Endothelial cell of umbilical vein (primary cell): ENCODE data around the gene CHD6. TPM values are rescaled to one million over a fixed set of nuclear protein-coding genes. Genes with fewer than 3 reads are reported as not detected.

Source experiments
- BruUV-seq: library from RNA; stranded (reverse); fragments of 400-500 nt; replicated peaks from 2 replicates; lab custom pipeline; 2021; lab: Mats Ljungman, UMichigan
- CTCF ChIA-PET: fragments of 300-600, 350-600 bp; sonication (Branson Sonifier 250); formaldehyde crosslinking; loops from one replicate; lab custom pipeline; 2021; ENCODE audit warnings: antibody characterized with exemption, inconsistent platforms; lab: Charles Lee
- POLR2A ChIA-PET: fragments of 300-600, 350-600 bp; sonication (Branson Sonifier 250); formaldehyde crosslinking; loops from one replicate; lab custom pipeline; 2021; ENCODE audit warnings: antibody characterized with exemption, inconsistent platforms; lab: Charles Lee
- DNase-seq: peaks from one replicate; pipeline ENCODE4 v3.0.0-alpha.2; 2011; ENCODE audit warnings: low read depth, low spot score
- FAIRE-seq: peaks from 2 replicates; lab custom pipeline; 2011; peaks lifted over from hg19 to GRCh38; lab: Jason Lieb, UNC
- H2AFZ ChIP-seq: 2 replicates; pipeline ENCODE4 v1.6.0; 2012; ENCODE audit warnings: low read depth, low read length, control low read depth, inconsistent platforms
- H3K27ac ChIP-seq: 2 replicates; pipeline ENCODE4 v1.5.1; 2011; ENCODE audit warnings: low read depth, mild to moderate bottlenecking, control low read depth, low read length, moderate library complexity; ENCODE audit not compliant: insufficient read depth
- H3K27me3 ChIP-seq, 2 experiments: 2 replicates each; pipeline versions ENCODE4 v1.6.0 to v1.6.1; 2011; ENCODE audit warnings: low read length in 2 of 2, mixed read lengths in 1 of 2; ENCODE audit not compliant: control insufficient read depth in 2 of 2, insufficient read depth in 2 of 2
- H3K36me3 ChIP-seq, 2 experiments: 2 replicates in 1 of 2; 3 replicates in 1 of 2; pipeline ENCODE4 v1.5.1; 2011; ENCODE audit warnings: low read length in 2 of 2, mild to moderate bottlenecking in 1 of 2, moderate library complexity in 1 of 2; ENCODE audit not compliant: control insufficient read depth in 2 of 2, insufficient read depth in 2 of 2; ENCODE audit errors: extremely low read depth in 1 of 2
- H3K4me1 ChIP-seq: 3 replicates; pipeline ENCODE4 v1.5.1; 2011; ENCODE audit warnings: mild to moderate bottlenecking, low read length; ENCODE audit not compliant: control insufficient read depth, insufficient read depth; ENCODE audit errors: extremely low read depth
- H3K4me2 ChIP-seq: 2 replicates; pipeline ENCODE4 v1.6.1; 2011; ENCODE audit warnings: low read length, control low read depth, mixed read lengths; ENCODE audit not compliant: insufficient read depth
- H3K4me3 ChIP-seq, 3 experiments: fragments of 200-600 bp in 1 of 3; sonication (generic), shearing (Covaris generic) in 1 of 3; replicated peaks in 1 of 3; 2 replicates each; pipeline ENCODE4 v1.5.1; 2011 to 2016; ENCODE audit warnings: control low read depth in 3 of 3, low read length in 3 of 3, mild to moderate bottlenecking in 2 of 3, inconsistent platforms in 1 of 3, low read depth in 1 of 3, moderate library complexity in 1 of 3; ENCODE audit not compliant: insufficient read depth in 1 of 3
- H3K79me2 ChIP-seq: 2 replicates; pipeline ENCODE4 v1.6.0; 2012; ENCODE audit warnings: low read length, inconsistent platforms; ENCODE audit not compliant: control insufficient read depth, insufficient read depth
- H3K9ac ChIP-seq: replicated peaks from 2 replicates; pipeline ENCODE3; 2011; ENCODE audit warnings: low read length, control low read depth; ENCODE audit not compliant: insufficient read depth; ENCODE audit errors: extremely low read depth
- H3K9me1 ChIP-seq: replicated peaks from 3 replicates; pipeline ENCODE4 v1.6.0; 2011; ENCODE audit warnings: mild to moderate bottlenecking, low read length; ENCODE audit not compliant: control insufficient read depth, insufficient read depth; ENCODE audit errors: extremely low read depth
- H3K9me3 ChIP-seq: replicated peaks from 2 replicates; pipeline ENCODE4 v1.5.1; 2012; ENCODE audit warnings: low read length, inconsistent platforms; ENCODE audit not compliant: control insufficient read depth, insufficient read depth
- H4K20me1 ChIP-seq: replicated peaks from 2 replicates; pipeline ENCODE3; 2011; ENCODE audit warnings: mild to moderate bottlenecking, low read length; ENCODE audit not compliant: control insufficient read depth, insufficient read depth; ENCODE audit errors: extremely low read depth
- EZH2 ChIP-seq: IDR thresholded peaks from 2 replicates; pipeline ENCODE4 v1.6.1; 2012; ENCODE audit warnings: borderline replicate concordance, low read depth, mild to moderate bottlenecking, moderate library complexity, low read length, inconsistent platforms; ENCODE audit not compliant: severe bottlenecking
- FOS ChIP-seq: IDR thresholded peaks from 2 replicates; pipeline ENCODE4 v1.6.1; 2011; ENCODE audit warnings: mild to moderate bottlenecking, low read length, moderate library complexity, borderline replicate concordance; ENCODE audit not compliant: insufficient read depth
- GATA2 ChIP-seq: IDR thresholded peaks from 2 replicates; pipeline ENCODE4 v1.7.0; 2011; ENCODE audit warnings: low read depth, mild to moderate bottlenecking, moderate library complexity, mixed read lengths, low read length; ENCODE audit not compliant: insufficient read length, insufficient read depth
- JUN ChIP-seq: IDR thresholded peaks from 2 replicates; pipeline ENCODE4 v1.6.1; 2011; ENCODE audit warnings: borderline replicate concordance, low read depth; ENCODE audit not compliant: insufficient read length, insufficient read depth
- MYC ChIP-seq: IDR thresholded peaks from one replicate; pipeline ENCODE4 v1.6.1; 2011; ENCODE audit warnings: mild to moderate bottlenecking, low read depth, low read length
- POLR2A ChIP-seq: IDR thresholded peaks from 2 replicates; pipeline ENCODE4 v1.6.1; 2012; ENCODE audit warnings: low read depth, mild to moderate bottlenecking, control low read depth, low read length
- POLR2AphosphoS5 ChIP-seq: IDR thresholded peaks from 2 replicates; pipeline ENCODE4 v1.6.1; 2012; ENCODE audit warnings: low read depth, mild to moderate bottlenecking, control low read depth, low read length, moderate library complexity; ENCODE audit not compliant: insufficient read depth
- dilution Hi-C: fragments of 300-500 bp; cut with MboI; formaldehyde crosslinking; loops from one replicate; pipeline ENCODE4 v1.15.0; 2019; ENCODE audit warnings: low sequenced_read_pairs; ENCODE audit not compliant: extremely low pct_ligation_motif_present
- intact Hi-C: fragments of 100-400 bp; cut with micrococcal nuclease; formaldehyde crosslinking; loops from one replicate; pipeline ENCODE4 v1.10.0; 2022
- polyA plus RNA-seq, 4 experiments: library from polyadenylated mRNA; depleted of rRNA in 3 of 4; stranded (reverse) in 3 of 4; unstranded in 1 of 4; fragments of >200 nt; gene quantifications; 2 replicates each; pipeline versions ENCODE4 v1.2.1 to v1.2.3, GENCODE V29; 2011 to 2012; ENCODE audit warnings: missing spikeins in 1 of 4
- total RNA-seq: library from RNA; stranded (reverse); gene quantifications from 2 replicates; pipeline ENCODE4 v1.2.3, GENCODE V29; 2021
- TF ChIP-seq, protein P1 (sequence below): IDR thresholded peaks from 2 replicates; pipeline ENCODE4 v1.6.1; 2011; ENCODE audit not compliant: insufficient read depth, insufficient read length
- TF ChIP-seq, protein P2 (sequence below), 2 donors: IDR thresholded peaks; 1 replicate in 1 of 2; 2 replicates in 1 of 2; pipeline ENCODE4 v1.5.1; 2011; ENCODE audit warnings: low read length in 2 of 2, mild to moderate bottlenecking in 2 of 2, moderate library complexity in 2 of 2, control low read depth in 1 of 2, inconsistent platforms in 1 of 2, low read depth in 1 of 2; ENCODE audit not compliant: insufficient read depth in 1 of 2; ENCODE audit errors: extremely low read depth in 1 of 2

CHD6 gene
- total and polyA plus RNA-seq, 2 donors (not counting 3 experiments of a cell fraction or from before 2014, with no cell fraction given) = 7.2 to 33.7 TPM

DNA sequence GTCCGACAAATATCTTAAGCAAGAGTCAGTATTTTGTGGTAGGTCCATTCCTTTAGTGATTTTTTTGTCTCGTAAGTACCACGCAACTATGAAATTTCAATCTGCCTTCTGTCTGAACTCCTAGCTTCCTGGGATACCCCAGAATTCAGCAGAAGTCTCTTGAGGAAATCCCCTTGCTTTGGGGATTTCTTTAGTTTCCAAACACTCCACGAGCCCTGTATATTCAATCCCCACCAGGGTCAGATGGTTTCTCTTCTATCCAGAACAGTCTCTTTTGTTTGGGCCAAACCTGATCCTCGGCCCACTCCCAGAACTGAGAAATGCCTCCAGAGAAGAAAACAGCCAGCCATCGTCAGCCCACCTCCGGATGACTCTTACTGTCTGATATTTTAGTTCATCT, 113.0 kb downstream of the CHD6 start:
- no TSS peak for BruUV-seq
- Histone ChIP-seq H3K9ac (no peak overlapping the region), H3K27me3 (no peaks in the 10 kb centered on the region), H3K9me3 (no peaks in the 10 kb centered on the region), H4K20me1 (no peaks in the 10 kb centered on the region), H3K36me3 (no peaks in the 10 kb centered on the region), H3K4me3 (no peak overlapping the region), H2AFZ (no peak overlapping the region), H3K4me1 (no peaks in the 10 kb centered on the region), H3K27ac (no peak overlapping the region), H3K79me2 (no peaks in the 10 kb centered on the region), H3K9me1 (no peaks in the 10 kb centered on the region), H3K4me2 (no peak overlapping the region)
- POLR2A ChIA-PET = no interaction called here
- no peak for FAIRE-seq
- intact Hi-C loops = no loop called here
- CTCF ChIA-PET = no interaction called here
- TF ChIP-seq POLR2AphosphoS5 (no peak), FOS (no peak), JUN (no peak), EZH2 (no peak), GATA2 (no peak), POLR2A (no peak), MYC (no peak)
- TF ChIP-seq, protein P1, sequence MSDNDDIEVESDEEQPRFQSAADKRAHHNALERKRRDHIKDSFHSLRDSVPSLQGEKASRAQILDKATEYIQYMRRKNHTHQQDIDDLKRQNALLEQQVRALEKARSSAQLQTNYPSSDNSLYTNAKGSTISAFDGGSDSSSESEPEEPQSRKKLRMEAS = no peak
- TF ChIP-seq, protein P2, sequence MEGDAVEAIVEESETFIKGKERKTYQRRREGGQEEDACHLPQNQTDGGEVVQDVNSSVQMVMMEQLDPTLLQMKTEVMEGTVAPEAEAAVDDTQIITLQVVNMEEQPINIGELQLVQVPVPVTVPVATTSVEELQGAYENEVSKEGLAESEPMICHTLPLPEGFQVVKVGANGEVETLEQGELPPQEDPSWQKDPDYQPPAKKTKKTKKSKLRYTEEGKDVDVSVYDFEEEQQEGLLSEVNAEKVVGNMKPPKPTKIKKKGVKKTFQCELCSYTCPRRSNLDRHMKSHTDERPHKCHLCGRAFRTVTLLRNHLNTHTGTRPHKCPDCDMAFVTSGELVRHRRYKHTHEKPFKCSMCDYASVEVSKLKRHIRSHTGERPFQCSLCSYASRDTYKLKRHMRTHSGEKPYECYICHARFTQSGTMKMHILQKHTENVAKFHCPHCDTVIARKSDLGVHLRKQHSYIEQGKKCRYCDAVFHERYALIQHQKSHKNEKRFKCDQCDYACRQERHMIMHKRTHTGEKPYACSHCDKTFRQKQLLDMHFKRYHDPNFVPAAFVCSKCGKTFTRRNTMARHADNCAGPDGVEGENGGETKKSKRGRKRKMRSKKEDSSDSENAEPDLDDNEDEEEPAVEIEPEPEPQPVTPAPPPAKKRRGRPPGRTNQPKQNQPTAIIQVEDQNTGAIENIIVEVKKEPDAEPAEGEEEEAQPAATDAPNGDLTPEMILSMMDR (IDR thresholded peaks at IDR 0.05; ENCODE audit: extremely low read depth in 1 of 2, insufficient read depth in 1 of 2, low read depth in 1 of 2, low read length in 2 of 2) = no peak
- no peak for DNase-seq
- dilution Hi-C loops = no loop called here
